Loucy (cell line): Measurements from ENCODE around the gene NCLN.

Experiments
- CTCF ChIP-seq: fragments of 200-600 bp; sonication (generic); conservative IDR thresholded peaks from 2 replicates; pipeline ENCODE4 v1.5.1; 2014; ENCODE audit warnings: mild to moderate bottlenecking, antibody characterized with exemption, low read length
- EZH2phosphoT487 ChIP-seq: fragments of 200-600 bp; IDR thresholded peaks from 2 replicates; pipeline ENCODE4 v1.6.1; 2018; ENCODE audit warnings: antibody characterized with exemption, mild to moderate bottlenecking, moderate library complexity, borderline replicate concordance

GRCh38 chr19:3189702-3190469, 4.2 kb downstream of the NCLN start:
- TF ChIP-seq CTCF (no peak), EZH2phosphoT487 (no peak)
